SK-N-SH (cell line): ENCODE measurements around the gene OCIAD1. TPM values are rescaled to one million over a fixed set of nuclear protein-coding genes. Genes with fewer than 3 reads are reported as not detected.

Source experiments
- CTCF ChIA-PET: fragments of 300-600, 350-600 bp; formaldehyde crosslinking; extraction: SDS; loops from one replicate; lab custom pipeline; 2021; lab: Yijun Ruan, JAX
- POLR2A ChIA-PET: fragments of 350-600 bp; sonication (Branson Sonifier 250); formaldehyde crosslinking; extraction: SDS; loops from one replicate; lab custom pipeline; 2020; ENCODE audit warnings: antibody characterized with exemption, inconsistent platforms; lab: Yijun Ruan, JAX
- DNase-seq: peaks from one replicate; pipeline ENCODE4 v3.0.0; 2012
- H2AFZ ChIP-seq: fragments of 200-600 bp; sonication (generic); 2 replicates; pipeline ENCODE4 v1.8.1; 2016; ENCODE audit warnings: antibody characterized with exemption, mild to moderate bottlenecking, low read depth
- H3F3A ChIP-seq: fragments of 200-600 bp; sonication (generic); replicated peaks from 2 replicates; pipeline ENCODE3; 2016; ENCODE audit warnings: antibody characterized with exemption, mild to moderate bottlenecking; ENCODE audit not compliant: insufficient read depth
- H3K27ac ChIP-seq, 2 experiments: fragments of 200-500 bp in 1 of 2; fragments of 200-600 bp in 1 of 2; sonication (Bioruptor generic) in 1 of 2; sonication (generic), shearing (Covaris generic) in 1 of 2; 2 replicates each; pipeline versions ENCODE4 v1.5.1 to v1.6.1; 2014 to 2016; ENCODE audit warnings: low read depth in 2 of 2, inconsistent platforms in 1 of 2, low read length in 1 of 2, mild to moderate bottlenecking in 1 of 2, mixed read lengths in 1 of 2
- H3K27me3 ChIP-seq: fragments of 200-600 bp; sonication (generic), shearing (Covaris generic); 2 replicates; pipeline ENCODE4 v1.6.1; 2016; ENCODE audit warnings: mixed run types; ENCODE audit not compliant: insufficient read depth
- H3K36me3 ChIP-seq, 2 experiments: fragments of 200-500 bp in 1 of 2; fragments of 200-600 bp in 1 of 2; sonication (Bioruptor generic) in 1 of 2; sonication (generic) in 1 of 2; replicated peaks in 1 of 2; 2 replicates each; pipeline versions ENCODE3 to v1.5.1; 2014 to 2016; ENCODE audit warnings: low read length in 1 of 2, mild to moderate bottlenecking in 1 of 2; ENCODE audit not compliant: insufficient read depth in 2 of 2, control insufficient read depth in 1 of 2
- H3K4me1 ChIP-seq, 2 experiments: fragments of 200-500 bp in 1 of 2; fragments of 200-600 bp in 1 of 2; sonication (Bioruptor generic) in 1 of 2; sonication (generic), shearing (Covaris generic) in 1 of 2; 2 replicates each; pipeline versions ENCODE4 v1.5.1 to v1.6.1; 2014 to 2016; ENCODE audit warnings: low read depth in 1 of 2, low read length in 1 of 2, mixed run types in 1 of 2; ENCODE audit not compliant: insufficient read depth in 2 of 2, control insufficient read depth in 1 of 2
- H3K4me2 ChIP-seq: fragments of 200-600 bp; sonication (generic), shearing (Covaris generic); 2 replicates; pipeline ENCODE4 v1.6.1; 2017; ENCODE audit warnings: mixed run types
- H3K4me3 ChIP-seq, 2 experiments: fragments of 200-500 bp in 1 of 2; fragments of 200-600 bp in 1 of 2; sonication (Bioruptor generic) in 1 of 2; sonication (generic), shearing (Covaris generic) in 1 of 2; 2 replicates each; pipeline versions ENCODE4 v1.5.1 to v1.8.1; 2014 to 2016; ENCODE audit warnings: low read depth in 2 of 2, inconsistent platforms in 1 of 2, low read length in 1 of 2, mild to moderate bottlenecking in 1 of 2, mixed read lengths in 1 of 2, moderate library complexity in 1 of 2
- H3K79me2 ChIP-seq: fragments of 200-600 bp; sonication (generic); 2 replicates; pipeline ENCODE4 v1.8.1; 2017; ENCODE audit warnings: mild to moderate bottlenecking; ENCODE audit not compliant: insufficient read depth
- H3K9ac ChIP-seq: fragments of 200-600 bp; sonication (generic); 2 replicates; pipeline ENCODE4 v1.6.1; 2017; ENCODE audit warnings: mixed run types
- H3K9me2 ChIP-seq: fragments of 200-600 bp; sonication (generic); 2 replicates; pipeline ENCODE4 v1.6.1; 2017; ENCODE audit warnings: mixed run types
- H3K9me3 ChIP-seq: fragments of 200-600 bp; sonication (generic); 2 replicates; pipeline ENCODE4 v1.6.1; 2017; ENCODE audit warnings: mixed run types, mild to moderate bottlenecking, moderate library complexity
- H4K20me1 ChIP-seq: fragments of 200-600 bp; sonication (generic); 2 replicates; pipeline ENCODE4 v1.6.1; 2017; ENCODE audit warnings: mild to moderate bottlenecking, mixed run types; ENCODE audit not compliant: insufficient read depth
- ELF1 ChIP-seq: IDR thresholded peaks from 2 replicates; pipeline ENCODE4 v1.4.0; 2012
- EZH2phosphoT487 ChIP-seq: fragments of 200-600 bp; sonication (generic); IDR thresholded peaks from 2 replicates; pipeline ENCODE4 v1.6.1; 2017; ENCODE audit warnings: low read depth, mixed run types, mild to moderate bottlenecking, antibody characterized with exemption, moderate library complexity, borderline replicate concordance
- FOSL2 ChIP-seq: IDR thresholded peaks from 2 replicates; pipeline ENCODE4 v1.4.0; 2012; ENCODE audit warnings: low read depth, mild to moderate bottlenecking, moderate library complexity, borderline replicate concordance
- FOXJ3 ChIP-seq: sonication (generic); formaldehyde crosslinking; IDR thresholded peaks from 2 replicates; pipeline ENCODE4 v1.5.1; 2020; ENCODE audit warnings: mild to moderate bottlenecking, missing genetic modification reagents
- JUND ChIP-seq: IDR thresholded peaks from 2 replicates; pipeline ENCODE4 v1.4.0; 2012
- NRF1 ChIP-seq: IDR thresholded peaks from 2 replicates; pipeline ENCODE4 v1.6.1; 2012; ENCODE audit warnings: low read depth, mild to moderate bottlenecking, low read length
- POLR2AphosphoS5 ChIP-seq: IDR thresholded peaks from 2 replicates; pipeline ENCODE4 v1.6.1; 2012; ENCODE audit warnings: low read depth, low read length
- RAD21 ChIP-seq: IDR thresholded peaks from 2 replicates; pipeline ENCODE4 v1.6.1; 2012; ENCODE audit warnings: mild to moderate bottlenecking, low read length
- SMC3 ChIP-seq: IDR thresholded peaks from 2 replicates; pipeline ENCODE4 v1.6.1; 2012; ENCODE audit warnings: low read depth, low read length, improper control_type of control experiment
- TCF12 ChIP-seq: IDR thresholded peaks from 2 replicates; pipeline ENCODE4 v1.4.0; 2012
- YY1 ChIP-seq: IDR thresholded peaks from 2 replicates; pipeline ENCODE4 v1.4.0; 2012; ENCODE audit warnings: low read depth, mild to moderate bottlenecking
- WGBS: methylation state at CpG from one replicate; pipeline ENCODE4 v1.1.6; 2017; ENCODE audit warnings: low lambda C conversion rate; 5-methylcytosine and 5-hydroxymethylcytosine counted together
- polyA plus RNA-seq, 3 experiments: library from polyadenylated mRNA; depleted of rRNA; stranded (reverse); fragments of >200 nt; gene quantifications; 2 replicates each; pipeline ENCODE4 v1.2.3, GENCODE V29; 2012
- TF ChIP-seq, protein P1 (sequence below): IDR thresholded peaks from 2 replicates; pipeline ENCODE4; 2012
- TF ChIP-seq, protein P2 (sequence below): IDR thresholded peaks from 2 replicates; pipeline ENCODE4 v1.4.0; 2012; ENCODE audit warnings: low read depth
- TF ChIP-seq, protein P3 (sequence below): IDR thresholded peaks from 2 replicates; pipeline ENCODE4 v1.4.0; 2012; ENCODE audit warnings: low read depth, borderline replicate concordance

The OCIAD1 gene
- polyA plus RNA-seq, 1 of the 3 experiments (the other 2 are of a cell fraction) = 113 TPM

DNA sequence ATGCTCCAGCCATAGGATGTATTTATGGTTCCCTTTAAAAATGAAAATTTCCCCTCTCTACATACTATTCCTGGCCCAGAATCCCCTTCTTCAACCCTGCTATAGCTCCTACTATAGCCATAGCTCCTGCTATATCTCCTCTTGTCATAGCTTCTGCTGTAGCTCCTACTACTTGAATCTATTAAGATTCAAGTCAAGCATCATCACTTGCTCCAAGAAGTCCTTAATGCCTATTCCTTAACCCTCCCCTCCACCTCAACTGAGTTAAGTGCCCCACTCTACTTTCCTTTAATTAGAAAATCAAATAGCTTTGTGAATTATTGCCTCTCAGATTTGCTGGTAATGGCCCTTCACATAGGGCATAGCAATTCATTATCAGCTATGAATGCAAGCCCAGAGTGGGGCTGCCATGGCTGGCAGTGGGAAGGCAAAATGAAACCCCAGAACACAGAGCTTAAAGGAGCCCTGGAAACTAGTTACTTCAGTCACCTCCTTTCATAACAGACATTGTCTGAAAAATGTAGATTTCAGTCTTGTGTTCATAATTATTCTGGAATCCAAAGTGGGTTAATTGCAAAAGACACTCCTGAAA is 60.2 kb downstream of the OCIAD1 start:
- H3K27me3 ChIP-seq = no peaks in the 10 kb centered on the region
- no peak overlapping the region for H3K9ac ChIP-seq
- no peak for TF ChIP-seq YY1
- TF ChIP-seq, all 33 proteins: peak for 0
- Histone ChIP-seq H3K36me3 (peaks cover 44 to 67% of the 10 kb centered on the region in 2 experiments), H3K27ac (no peak overlapping the region), H3K9me3 (no peaks in the 10 kb centered on the region), H3K79me2 (peaks cover under 1% of the 10 kb centered on the region; the same call in 1 of the 2 replicates), H3K9me2 (no peaks in the 10 kb centered on the region), H2AFZ (no peak overlapping the region), H3K4me2 (no peak overlapping the region), H3K4me1 (no peaks in the 10 kb centered on the region), H3F3A (peaks cover 5% of the 10 kb centered on the region), H4K20me1 (no peaks in the 10 kb centered on the region), H3K4me3 (no peak overlapping the region)
- no peak for DNase-seq
- ChIA-PET CTCF (no interaction called here), POLR2A (no interaction called here)

DNA sequence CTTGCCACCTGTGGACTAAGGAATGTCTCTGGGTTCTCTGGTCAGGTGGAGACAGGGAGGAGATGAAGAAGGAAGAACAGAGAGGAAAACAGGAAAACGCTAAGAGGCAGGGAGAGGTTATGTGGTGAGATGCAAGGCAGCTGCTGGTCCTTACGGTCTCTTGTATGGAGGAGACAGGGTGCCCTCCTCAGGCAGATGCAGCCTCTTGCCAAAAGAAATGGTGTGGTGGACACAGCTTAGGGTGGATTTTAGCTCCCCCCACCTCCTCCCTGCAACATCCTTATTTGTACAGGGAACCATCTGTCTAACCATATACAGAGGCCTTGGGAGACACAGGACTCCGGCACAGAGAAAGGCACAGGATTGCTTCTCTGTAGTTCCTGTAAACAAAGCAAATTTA is 66.0 kb downstream of the OCIAD1 start:
- Histone ChIP-seq H3K9me3 (no peaks in the 10 kb centered on the region), H3F3A (peaks cover 29% of the 10 kb centered on the region), H3K4me1 (peaks cover 2 to 14% of the 10 kb centered on the region in 2 experiments; a peak in 3 of 4 replicates), H3K79me2 (peaks cover 28% of the 10 kb centered on the region; the same call in 1 of the 2 replicates), H3K4me3 (no peak overlapping the region), H3K27me3 (no peaks in the 10 kb centered on the region), H3K9me2 (no peaks in the 10 kb centered on the region), H3K36me3 (peaks cover 68 to 72% of the 10 kb centered on the region in 2 experiments), H3K27ac (no peak overlapping the region), H3K9ac (no peak overlapping the region), H3K4me2 (no peak overlapping the region), H4K20me1 (no peaks in the 10 kb centered on the region), H2AFZ (no peak overlapping the region)
- 97% methylated on average over 3 of the region's 3 CpGs for WGBS
- POLR2A ChIA-PET = no interaction called here
- CTCF ChIA-PET = no interaction called here
- TF ChIP-seq FOXJ3 (CRISPR knock-in tag) = no peak
- TF ChIP-seq SMC3 = no peak
- DNase-seq = no peak

DNA sequence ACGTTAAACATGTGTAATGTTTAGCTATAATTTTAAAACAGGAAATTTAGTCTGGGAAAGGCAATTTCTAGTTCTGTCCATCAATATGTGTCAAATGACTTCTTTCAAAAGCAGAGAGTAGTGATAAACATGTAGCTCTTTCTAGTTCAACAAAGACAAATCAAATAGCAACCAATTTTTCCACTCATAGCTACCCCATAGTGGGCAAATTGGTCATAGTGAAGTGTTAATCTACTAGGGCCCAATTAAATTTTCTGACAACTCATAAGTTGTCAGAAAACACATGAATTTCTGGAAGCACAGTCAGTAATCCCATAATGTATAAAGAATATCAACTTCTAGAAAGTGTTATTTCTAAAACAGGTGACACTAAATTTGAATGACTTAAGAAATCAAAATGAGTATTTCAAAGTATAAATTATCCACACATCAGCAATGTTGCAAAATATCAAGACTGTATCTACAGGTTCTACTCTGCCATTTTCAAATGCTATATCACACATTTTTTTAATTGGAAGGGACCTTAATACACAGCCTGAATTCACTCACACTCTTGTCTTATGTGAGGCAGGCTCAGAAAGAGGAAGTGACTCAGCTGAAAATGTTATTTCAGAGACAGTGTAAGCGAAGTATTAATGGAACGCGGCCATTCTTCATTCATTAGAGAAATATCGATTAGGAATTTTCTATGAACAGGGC is 68.0 kb downstream of the OCIAD1 start:
- WGBS = 72% methylated on average over 5 of the region's 5 CpGs
- TF ChIP-seq, protein P1, sequence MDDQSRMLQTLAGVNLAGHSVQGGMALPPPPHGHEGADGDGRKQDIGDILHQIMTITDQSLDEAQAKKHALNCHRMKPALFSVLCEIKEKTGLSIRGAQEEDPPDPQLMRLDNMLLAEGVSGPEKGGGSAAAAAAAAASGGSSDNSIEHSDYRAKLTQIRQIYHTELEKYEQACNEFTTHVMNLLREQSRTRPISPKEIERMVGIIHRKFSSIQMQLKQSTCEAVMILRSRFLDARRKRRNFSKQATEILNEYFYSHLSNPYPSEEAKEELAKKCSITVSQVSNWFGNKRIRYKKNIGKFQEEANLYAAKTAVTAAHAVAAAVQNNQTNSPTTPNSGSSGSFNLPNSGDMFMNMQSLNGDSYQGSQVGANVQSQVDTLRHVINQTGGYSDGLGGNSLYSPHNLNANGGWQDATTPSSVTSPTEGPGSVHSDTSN = 0 out of 2 replicates have a peak, but pooled peaks have one; percentile 17
- TF ChIP-seq RAD21 = no peak
- peak; percentile 39 for TF ChIP-seq JUND
- TF ChIP-seq POLR2AphosphoS5 = no peak
- no peak for TF ChIP-seq NRF1
- TF ChIP-seq, protein P2, sequence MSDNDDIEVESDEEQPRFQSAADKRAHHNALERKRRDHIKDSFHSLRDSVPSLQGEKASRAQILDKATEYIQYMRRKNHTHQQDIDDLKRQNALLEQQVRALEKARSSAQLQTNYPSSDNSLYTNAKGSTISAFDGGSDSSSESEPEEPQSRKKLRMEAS = 0 out of 2 replicates have a peak, but pooled peaks have one; percentile 18
- TF ChIP-seq, protein P3, sequence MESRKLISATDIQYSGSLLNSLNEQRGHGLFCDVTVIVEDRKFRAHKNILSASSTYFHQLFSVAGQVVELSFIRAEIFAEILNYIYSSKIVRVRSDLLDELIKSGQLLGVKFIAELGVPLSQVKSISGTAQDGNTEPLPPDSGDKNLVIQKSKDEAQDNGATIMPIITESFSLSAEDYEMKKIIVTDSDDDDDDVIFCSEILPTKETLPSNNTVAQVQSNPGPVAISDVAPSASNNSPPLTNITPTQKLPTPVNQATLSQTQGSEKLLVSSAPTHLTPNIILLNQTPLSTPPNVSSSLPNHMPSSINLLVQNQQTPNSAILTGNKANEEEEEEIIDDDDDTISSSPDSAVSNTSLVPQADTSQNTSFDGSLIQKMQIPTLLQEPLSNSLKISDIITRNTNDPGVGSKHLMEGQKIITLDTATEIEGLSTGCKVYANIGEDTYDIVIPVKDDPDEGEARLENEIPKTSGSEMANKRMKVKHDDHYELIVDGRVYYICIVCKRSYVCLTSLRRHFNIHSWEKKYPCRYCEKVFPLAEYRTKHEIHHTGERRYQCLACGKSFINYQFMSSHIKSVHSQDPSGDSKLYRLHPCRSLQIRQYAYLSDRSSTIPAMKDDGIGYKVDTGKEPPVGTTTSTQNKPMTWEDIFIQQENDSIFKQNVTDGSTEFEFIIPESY = no peak
- TF ChIP-seq TCF12 = peak; percentile 51; the same call in 1 of the 2 replicates
- no peak for TF ChIP-seq EZH2phosphoT487
- TF ChIP-seq FOSL2 = peak; percentile 51; the same call in 1 of the 2 replicates
- TF ChIP-seq ELF1 = 0 out of 2 replicates have a peak, but pooled peaks have one; percentile 14
- no peak for DNase-seq
- Histone ChIP-seq H3K79me2 (peaks cover 36% of the 10 kb centered on the region; the same call in 1 of the 2 replicates), H3F3A (peaks cover 24% of the 10 kb centered on the region), H3K27me3 (no peaks in the 10 kb centered on the region), H2AFZ (peak overlapping the region; percentile 33), H4K20me1 (no peaks in the 10 kb centered on the region), H3K4me2 (peak overlapping the region; percentile 56), H3K9me2 (no peaks in the 10 kb centered on the region), H3K9me3 (no peaks in the 10 kb centered on the region), H3K4me3 (no peak overlapping the region; a peak in 1 of 4 replicates), H3K4me1 (peaks cover 2 to 21% of the 10 kb centered on the region in 2 experiments; a peak in 3 of 4 replicates), H3K36me3 (peaks cover 59 to 64% of the 10 kb centered on the region in 2 experiments), H3K9ac (no peak overlapping the region; the same call in 1 of the 2 replicates), H3K27ac (peak overlapping the region in 1 of 2 experiments; percentile 73; a peak in 2 of 4 replicates)
- CTCF ChIA-PET = interaction anchor here (0.5 kb wide), 1 partner anchor 32 kb away, joined by 3 read pairs; no protein-coding TSS in a partner anchor
- POLR2A ChIA-PET = no interaction called here
